HG03025 (cell line): ENCODE measurements around the gene FBLN5.

Source experiments
- ATAC-seq: cut with Tn5 transposase; IDR thresholded peaks from one replicate; pipeline ENCODE4 v1.9.1; 2021; ENCODE audit warnings: mild to moderate bottlenecking, moderate library complexity; ENCODE audit not compliant: unreplicated experiment, low FRiP score

Gene FBLN5

DNA sequence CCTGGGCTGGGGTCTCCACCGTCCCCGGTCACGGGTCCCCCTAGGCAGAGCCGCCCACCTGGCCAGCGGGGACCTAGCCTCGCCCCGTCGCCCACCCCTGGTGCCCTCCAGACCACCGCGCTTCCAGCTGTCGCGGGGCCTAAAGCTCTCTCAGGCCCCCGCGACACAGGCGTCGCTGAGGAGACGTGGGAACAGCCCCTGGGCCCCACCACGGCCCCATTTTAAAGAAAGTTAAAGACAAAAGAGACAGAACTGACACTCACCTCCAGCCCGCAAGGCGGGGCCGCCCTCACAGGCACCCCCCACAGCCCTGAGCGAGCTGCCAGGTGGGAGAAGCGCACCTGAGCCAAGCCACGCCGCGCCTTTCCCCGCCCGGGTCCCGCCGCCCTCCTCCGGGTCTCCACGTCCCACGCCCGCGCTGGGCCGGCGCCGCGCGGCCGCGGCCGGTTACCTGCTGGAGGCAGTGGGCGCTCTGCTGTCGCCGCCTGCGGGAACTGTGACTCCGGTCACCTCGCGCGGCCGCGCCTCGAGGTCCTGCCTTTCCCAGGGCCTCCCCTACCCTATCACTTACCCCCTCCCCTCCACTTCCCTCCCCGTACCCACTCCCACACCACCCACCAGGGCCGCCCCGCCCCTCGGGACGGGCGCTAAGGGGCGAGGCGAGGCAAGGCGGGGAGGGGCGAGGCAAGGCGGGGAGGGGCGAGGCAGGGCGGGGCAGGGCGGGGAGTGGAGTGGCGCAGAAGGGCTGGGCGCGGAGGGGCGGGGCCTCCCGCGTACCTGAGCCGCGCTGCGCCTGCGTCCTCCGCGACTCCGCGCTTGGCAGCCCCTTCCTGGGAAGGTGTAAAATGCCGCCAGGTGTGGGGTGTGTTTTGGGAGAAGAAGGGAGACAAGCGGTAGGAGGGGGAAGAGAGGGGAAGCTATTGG lies 111.3 kb downstream of the FBLN5 start:
- ATAC-seq = peak; percentile 61

DNA sequence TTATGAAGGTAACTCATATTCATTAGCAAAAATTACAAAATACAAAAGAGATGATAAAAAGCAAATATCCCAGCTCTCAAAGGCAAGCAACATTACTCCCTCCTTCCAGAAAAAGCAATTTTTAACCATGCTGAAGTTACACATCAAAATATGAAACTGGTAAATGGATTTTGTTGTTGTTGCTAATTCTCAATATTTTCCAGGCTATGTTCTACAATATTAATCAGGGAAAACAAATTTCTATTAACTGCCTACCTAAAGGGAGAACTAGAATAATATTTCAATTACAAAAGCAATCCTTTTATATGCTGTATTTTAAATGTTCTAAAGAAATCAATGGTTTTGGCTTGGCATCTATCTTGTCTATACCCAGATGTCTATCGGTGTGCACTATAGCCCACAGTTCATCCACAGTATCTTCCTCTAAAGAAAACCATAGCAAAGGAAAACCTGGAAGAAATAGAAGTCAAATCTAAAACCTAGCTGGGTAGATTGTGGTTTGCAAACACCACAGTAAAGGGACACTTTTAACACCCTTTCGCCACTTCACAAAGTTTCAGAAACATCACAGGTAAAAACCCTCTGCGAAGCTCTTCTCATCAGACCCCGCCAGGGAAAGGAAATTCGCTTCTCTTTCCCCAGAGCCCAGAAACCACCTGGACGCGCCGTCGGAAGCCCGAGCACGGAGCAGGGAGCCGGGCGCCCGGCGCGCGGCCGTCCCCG lies 112.1 kb downstream of the FBLN5 start:
- ATAC-seq = no peak

DNA sequence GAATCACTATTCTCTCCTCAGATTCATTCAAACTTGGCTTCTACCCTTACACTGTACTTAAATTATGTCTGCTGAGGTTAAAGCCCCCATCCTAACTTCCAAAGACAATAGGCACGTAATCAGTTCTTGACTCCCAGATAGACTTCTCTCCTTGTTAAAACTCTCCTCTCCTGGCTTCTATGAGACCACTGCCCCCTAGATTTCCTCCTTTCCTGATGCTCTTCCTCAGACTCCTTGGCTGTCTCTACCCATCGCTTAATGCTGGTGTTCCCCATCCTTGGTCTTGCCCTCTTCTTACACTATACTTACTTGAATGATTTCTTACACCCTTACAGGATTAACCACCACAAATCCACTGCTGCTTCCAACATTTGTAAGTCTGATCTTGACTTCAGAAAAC lies 112.9 kb downstream of the FBLN5 start:
- no peak for ATAC-seq

DNA sequence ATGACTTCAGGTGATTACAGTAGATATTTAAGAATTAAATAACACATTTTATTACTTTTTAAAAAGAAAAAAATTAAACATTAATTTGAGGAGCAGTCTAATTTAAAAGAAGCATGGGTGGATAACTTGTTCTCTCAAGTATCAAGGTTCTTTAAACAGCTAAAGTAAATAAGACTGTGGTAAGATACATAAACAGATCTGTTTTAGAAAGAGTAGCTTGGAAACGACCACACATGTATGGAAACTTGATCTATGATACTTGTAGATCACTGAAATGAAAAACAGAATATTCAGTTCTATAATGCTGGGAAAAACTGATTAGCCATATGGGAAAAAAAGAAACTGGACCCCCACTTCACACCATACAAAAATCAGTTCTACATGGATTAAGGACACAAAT lies 116.2 kb downstream of the FBLN5 start:
- ATAC-seq = no peak

DNA sequence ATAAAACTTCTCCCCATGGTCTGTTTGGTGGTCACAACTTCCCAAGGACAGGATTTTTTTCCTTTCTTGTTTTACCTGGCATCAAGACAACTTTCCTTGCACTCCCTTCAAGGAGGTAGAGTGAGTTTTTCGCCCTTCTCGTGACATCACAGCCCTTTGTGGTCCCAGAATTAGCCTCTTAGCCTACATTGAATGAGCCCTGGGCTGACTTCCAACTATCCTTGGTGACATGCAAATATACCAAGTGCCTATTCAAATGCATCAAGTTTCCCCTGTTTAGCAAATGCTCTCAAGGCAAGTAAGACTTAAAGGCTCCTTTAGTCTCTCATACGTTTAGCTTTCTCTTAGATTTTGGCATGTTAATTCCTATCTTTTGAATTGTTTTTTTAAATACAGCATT lies 116.7 kb downstream of the FBLN5 start:
- no peak for ATAC-seq

DNA sequence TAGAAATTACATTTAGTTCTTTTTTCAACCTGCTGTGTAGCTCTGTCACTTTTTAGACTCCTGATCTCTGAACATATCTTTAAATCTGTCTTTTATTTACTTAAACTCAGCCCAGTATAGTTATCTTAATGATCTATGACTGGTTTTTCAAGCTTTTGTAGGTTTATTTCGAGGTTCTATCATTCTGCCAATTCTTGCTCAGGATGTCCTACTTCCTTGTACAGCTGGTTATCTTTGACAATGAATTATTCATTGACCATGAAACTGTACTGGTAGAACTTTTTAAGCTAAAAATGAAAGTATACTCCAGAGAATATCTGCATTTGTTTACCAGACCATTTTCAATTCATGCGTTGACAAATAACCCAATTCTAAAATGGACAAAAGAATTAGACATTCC lies 118.0 kb downstream of the FBLN5 start:
- no peak for ATAC-seq

DNA sequence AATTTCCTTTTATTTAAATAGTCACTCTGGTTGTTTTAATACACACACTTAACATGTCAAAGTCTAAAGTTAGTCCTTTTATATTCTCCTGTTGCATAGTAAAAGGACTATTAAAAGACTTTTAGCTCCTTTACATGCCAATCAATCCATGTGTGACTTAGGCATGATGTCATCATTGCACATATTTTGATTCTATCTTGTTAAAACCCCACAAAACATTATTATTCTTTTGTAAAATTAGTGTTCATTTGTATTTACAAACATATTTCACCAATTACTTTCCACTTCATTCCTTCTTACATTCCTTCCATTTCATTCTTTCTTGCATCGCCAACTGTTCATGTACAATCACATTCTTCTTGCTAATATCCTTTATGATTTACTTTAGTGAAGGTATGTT lies 119.7 kb downstream of the FBLN5 start:
- ATAC-seq = no peak
